DND-41 (cell line): ENCODE measurements around the gene IGSF9.

Experiments
- ATAC-seq: fragments of 200-7000 bp; cut with Tn5 transposase; 3 replicates; pipeline ENCODE4 v1.9.1; 2021; ENCODE audit warnings: low read depth; ENCODE audit not compliant: insufficient read depth
- DNase-seq: peaks from one replicate; pipeline ENCODE4 v3.0.0-alpha.2; 2020
- H2AFZ ChIP-seq: 2 replicates; pipeline ENCODE4 v1.6.0; 2012; ENCODE audit warnings: low read depth, low read length
- H3K27ac ChIP-seq: 2 replicates; pipeline ENCODE4 v1.5.1; 2012; ENCODE audit warnings: low read length, inconsistent platforms
- H3K27me3 ChIP-seq: fragments of 200-600 bp; sonication (generic); 2 replicates; pipeline ENCODE4 v1.6.0; 2012; ENCODE audit warnings: low read length, mild to moderate bottlenecking, inconsistent platforms; ENCODE audit not compliant: insufficient read depth, poor library complexity
- H3K36me3 ChIP-seq: 2 replicates; pipeline ENCODE4 v1.5.1; 2012; ENCODE audit warnings: low read length, inconsistent platforms; ENCODE audit not compliant: insufficient read depth
- H3K4me1 ChIP-seq: 2 replicates; pipeline ENCODE4 v1.5.1; 2012; ENCODE audit warnings: mild to moderate bottlenecking, low read length; ENCODE audit not compliant: insufficient read depth
- H3K4me2 ChIP-seq: 2 replicates; pipeline ENCODE4 v1.6.0; 2012; ENCODE audit warnings: mild to moderate bottlenecking, moderate library complexity, low read length, inconsistent platforms; ENCODE audit not compliant: insufficient read depth
- H3K4me3 ChIP-seq, 2 experiments: fragments of 200-600 bp in 1 of 2; shearing (Covaris generic) in 1 of 2; 2 replicates each; pipeline ENCODE4 v1.5.1; 2012 to 2016; ENCODE audit warnings: inconsistent platforms in 2 of 2, low read length in 2 of 2, mild to moderate bottlenecking in 2 of 2, low read depth in 1 of 2, moderate library complexity in 1 of 2
- H3K79me2 ChIP-seq: 2 replicates; pipeline ENCODE4 v1.6.0; 2012; ENCODE audit warnings: low read length, inconsistent platforms; ENCODE audit not compliant: insufficient read depth
- H3K9ac ChIP-seq: 2 replicates; pipeline ENCODE4 v1.6.0; 2012; ENCODE audit warnings: low read depth, mild to moderate bottlenecking, inconsistent platforms, low read length, moderate library complexity
- H3K9me3 ChIP-seq: 2 replicates; pipeline ENCODE4 v1.5.1; 2012; ENCODE audit warnings: low read length, moderate library complexity, mild to moderate bottlenecking, inconsistent platforms; ENCODE audit not compliant: insufficient read depth, severe bottlenecking
- H4K20me1 ChIP-seq: 2 replicates; pipeline ENCODE4 v1.6.0; 2012; ENCODE audit warnings: low read length; ENCODE audit not compliant: insufficient read depth
- EZH2 ChIP-seq: IDR thresholded peaks from 3 replicates; pipeline ENCODE4 v1.6.1; 2012; ENCODE audit warnings: borderline replicate concordance, low read depth, mild to moderate bottlenecking, moderate library complexity, low read length, inconsistent platforms; ENCODE audit not compliant: severe bottlenecking
- TF ChIP-seq, protein P1 (sequence below): IDR thresholded peaks from 2 replicates; pipeline ENCODE4 v1.5.1; 2012; ENCODE audit warnings: borderline replicate concordance, low read length, moderate library complexity, mild to moderate bottlenecking; ENCODE audit not compliant: poor library complexity, severe bottlenecking; ENCODE audit errors: extremely low read depth

Gene IGSF9

DNA sequence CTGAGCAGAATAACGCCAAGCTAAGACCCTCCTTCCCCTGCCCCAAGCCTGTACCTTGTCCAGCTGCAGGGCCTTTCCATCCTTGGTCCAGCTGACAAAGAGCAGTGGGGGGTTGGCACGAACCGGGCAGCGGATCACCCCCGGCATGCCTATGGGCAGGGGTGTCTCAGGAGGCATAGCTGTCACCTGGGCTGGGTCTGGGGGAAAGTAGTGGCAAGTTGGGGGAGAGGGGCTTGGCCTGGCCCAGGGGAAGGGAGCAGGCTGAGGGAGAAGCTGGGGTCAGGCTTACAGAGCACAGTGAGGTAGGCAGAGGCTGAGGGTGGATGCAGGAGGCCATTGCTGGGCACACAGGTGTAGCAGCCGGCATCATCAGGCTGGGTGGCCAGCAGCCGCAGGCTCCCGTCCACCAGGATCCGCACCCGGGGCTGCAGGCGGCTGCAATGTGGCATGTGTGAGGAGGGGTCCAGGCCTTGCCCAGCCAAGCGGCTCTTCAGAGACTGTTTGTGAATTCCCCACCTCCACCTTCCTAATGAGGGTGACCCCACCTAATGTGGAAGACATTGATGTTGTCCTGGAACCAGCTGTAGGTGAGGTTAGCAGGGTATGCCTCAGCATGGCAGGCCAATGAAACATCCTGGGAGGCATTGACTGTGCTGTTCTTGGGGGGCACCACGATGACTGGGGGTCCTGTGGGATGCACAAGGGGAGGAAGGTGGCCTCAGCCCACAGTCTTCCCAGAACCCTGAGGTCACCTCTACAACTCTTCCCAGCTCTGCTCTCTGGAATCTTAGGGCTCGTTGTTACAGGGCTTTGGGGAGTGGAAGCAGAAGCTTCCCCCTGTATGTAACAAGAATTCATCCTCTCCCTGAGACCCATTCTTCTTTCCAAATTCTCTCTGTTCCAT, 11.0 kb downstream of the IGSF9 start:
- no peak for TF ChIP-seq EZH2
- TF ChIP-seq, protein P1, sequence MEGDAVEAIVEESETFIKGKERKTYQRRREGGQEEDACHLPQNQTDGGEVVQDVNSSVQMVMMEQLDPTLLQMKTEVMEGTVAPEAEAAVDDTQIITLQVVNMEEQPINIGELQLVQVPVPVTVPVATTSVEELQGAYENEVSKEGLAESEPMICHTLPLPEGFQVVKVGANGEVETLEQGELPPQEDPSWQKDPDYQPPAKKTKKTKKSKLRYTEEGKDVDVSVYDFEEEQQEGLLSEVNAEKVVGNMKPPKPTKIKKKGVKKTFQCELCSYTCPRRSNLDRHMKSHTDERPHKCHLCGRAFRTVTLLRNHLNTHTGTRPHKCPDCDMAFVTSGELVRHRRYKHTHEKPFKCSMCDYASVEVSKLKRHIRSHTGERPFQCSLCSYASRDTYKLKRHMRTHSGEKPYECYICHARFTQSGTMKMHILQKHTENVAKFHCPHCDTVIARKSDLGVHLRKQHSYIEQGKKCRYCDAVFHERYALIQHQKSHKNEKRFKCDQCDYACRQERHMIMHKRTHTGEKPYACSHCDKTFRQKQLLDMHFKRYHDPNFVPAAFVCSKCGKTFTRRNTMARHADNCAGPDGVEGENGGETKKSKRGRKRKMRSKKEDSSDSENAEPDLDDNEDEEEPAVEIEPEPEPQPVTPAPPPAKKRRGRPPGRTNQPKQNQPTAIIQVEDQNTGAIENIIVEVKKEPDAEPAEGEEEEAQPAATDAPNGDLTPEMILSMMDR: no peak
- Histone ChIP-seq H3K4me3 (no peak overlapping the region), H3K79me2 (no peaks in the 10 kb centered on the region), H3K9me3 (no peaks in the 10 kb centered on the region), H3K27ac (no peak overlapping the region), H3K36me3 (no peaks in the 10 kb centered on the region), H3K4me2 (no peak overlapping the region), H2AFZ (no peak overlapping the region), H3K4me1 (no peaks in the 10 kb centered on the region), H3K27me3 (peaks cover 3% of the 10 kb centered on the region), H3K9ac (no peak overlapping the region), H4K20me1 (no peaks in the 10 kb centered on the region)
- DNase-seq (no peak), ATAC-seq (no peak)

DNA sequence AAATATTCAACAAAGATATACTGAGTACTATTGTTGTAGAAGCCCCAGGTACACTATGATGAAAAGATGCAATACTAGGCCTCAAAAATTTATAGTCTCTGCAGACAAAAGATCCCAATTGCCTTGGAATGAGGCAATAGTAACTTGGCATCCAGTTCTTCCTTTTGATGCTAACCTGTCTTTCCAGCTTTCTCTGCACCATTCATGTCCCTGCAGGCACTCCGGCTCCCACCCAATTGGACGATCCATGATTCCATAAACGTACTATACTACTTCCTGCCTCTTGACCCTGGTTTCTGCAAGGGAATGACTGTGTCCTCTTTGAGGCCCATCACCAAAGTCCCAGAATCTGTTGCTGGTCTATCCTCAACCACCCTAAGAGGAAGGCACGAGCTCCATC, 12.1 kb downstream of the IGSF9 start:
- no peak for TF ChIP-seq EZH2
- TF ChIP-seq, protein P1: no peak

DNA sequence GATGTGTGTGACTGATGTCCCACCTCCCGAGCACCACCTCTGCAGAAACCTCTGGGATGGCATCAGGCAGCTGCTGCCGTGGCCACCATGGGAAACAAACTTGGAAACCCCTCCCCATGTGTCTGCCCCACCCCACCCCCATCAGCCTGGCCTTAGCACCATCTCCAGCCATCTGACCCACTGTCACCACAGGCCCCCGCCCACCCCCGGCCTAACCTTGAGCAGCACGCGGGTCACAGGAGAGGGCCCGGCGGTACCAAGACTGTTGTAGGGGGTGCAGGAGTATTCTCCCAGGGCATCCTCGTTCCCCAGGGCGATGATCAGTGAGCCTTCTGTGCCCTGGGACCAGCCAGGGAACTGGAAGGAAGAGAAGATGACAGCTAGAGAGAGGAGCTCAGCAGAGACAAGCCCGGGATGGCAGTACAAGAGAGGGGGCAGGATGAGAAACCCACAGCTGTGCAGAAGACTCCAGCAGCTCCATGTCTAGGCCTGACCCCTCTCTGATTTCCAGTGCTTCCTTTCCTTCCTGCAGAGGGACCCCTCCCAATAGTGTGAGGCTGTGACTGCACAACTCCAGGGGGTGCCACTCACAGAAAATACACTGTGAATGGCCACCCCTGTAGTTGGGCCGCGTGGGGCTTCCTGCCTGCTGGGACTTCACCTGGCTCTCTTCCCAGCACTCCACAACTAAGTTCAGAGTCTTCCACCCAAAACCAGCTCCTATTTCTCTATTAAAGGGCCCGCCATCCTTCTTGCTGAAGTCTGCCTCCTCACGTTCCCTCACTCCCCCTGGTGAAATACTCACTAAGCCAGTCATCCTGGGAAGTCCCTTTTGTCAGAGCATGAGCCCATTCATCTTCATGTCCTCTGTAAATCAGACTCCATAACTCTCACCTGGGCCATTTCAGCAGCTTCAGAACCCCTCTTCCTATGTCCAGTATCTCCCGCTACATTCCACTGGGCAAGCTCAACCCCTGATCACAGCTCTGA, 12.8 kb downstream of the IGSF9 start:
- Histone ChIP-seq H3K4me1 (no peaks in the 10 kb centered on the region), H3K9me3 (no peaks in the 10 kb centered on the region), H3K27ac (no peak overlapping the region), H2AFZ (no peak overlapping the region), H3K4me3 (no peak overlapping the region), H4K20me1 (no peaks in the 10 kb centered on the region), H3K9ac (no peak overlapping the region), H3K36me3 (no peaks in the 10 kb centered on the region), H3K79me2 (no peaks in the 10 kb centered on the region), H3K27me3 (peaks cover 3% of the 10 kb centered on the region), H3K4me2 (no peak overlapping the region)
- DNase-seq (no peak), ATAC-seq (no peak)
- no peak for TF ChIP-seq EZH2
- TF ChIP-seq, protein P1: no peak

More for the DNA sequence above, 12.1 kb downstream of the IGSF9 start:
- Histone ChIP-seq H4K20me1 (no peaks in the 10 kb centered on the region), H2AFZ (no peak overlapping the region), H3K9me3 (no peaks in the 10 kb centered on the region), H3K4me3 (no peak overlapping the region), H3K79me2 (no peaks in the 10 kb centered on the region), H3K4me2 (no peak overlapping the region), H3K27ac (no peak overlapping the region), H3K27me3 (peaks cover 3% of the 10 kb centered on the region), H3K9ac (no peak overlapping the region), H3K4me1 (no peaks in the 10 kb centered on the region), H3K36me3 (no peaks in the 10 kb centered on the region)
- ATAC-seq (no peak), DNase-seq (no peak)
